GM13977 (cell line): ENCODE measurements around the gene NAA20.

Source experiments
- DNase-seq: peaks from one replicate; pipeline ENCODE4 v3.0.0; 2012; ENCODE audit warnings: low spot score
- in situ Hi-C: fragments of 300-500 bp; cut with MboI; formaldehyde crosslinking; loops from one replicate; pipeline ENCODE4 v1.12.0; 2022; ENCODE audit warnings: low sequenced_read_pairs, low pct_unique_long_range_greater_than_20kb, mixed read lengths, inconsistent platforms; ENCODE audit not compliant: unreplicated experiment
- TF ChIP-seq, protein P1 (sequence below): IDR thresholded peaks from 2 replicates; pipeline ENCODE4 v1.5.1; 2012; ENCODE audit warnings: mild to moderate bottlenecking, control low read depth; ENCODE audit not compliant: insufficient read depth; ENCODE audit errors: extremely low read depth, missing control alignments

Gene NAA20

DNA sequence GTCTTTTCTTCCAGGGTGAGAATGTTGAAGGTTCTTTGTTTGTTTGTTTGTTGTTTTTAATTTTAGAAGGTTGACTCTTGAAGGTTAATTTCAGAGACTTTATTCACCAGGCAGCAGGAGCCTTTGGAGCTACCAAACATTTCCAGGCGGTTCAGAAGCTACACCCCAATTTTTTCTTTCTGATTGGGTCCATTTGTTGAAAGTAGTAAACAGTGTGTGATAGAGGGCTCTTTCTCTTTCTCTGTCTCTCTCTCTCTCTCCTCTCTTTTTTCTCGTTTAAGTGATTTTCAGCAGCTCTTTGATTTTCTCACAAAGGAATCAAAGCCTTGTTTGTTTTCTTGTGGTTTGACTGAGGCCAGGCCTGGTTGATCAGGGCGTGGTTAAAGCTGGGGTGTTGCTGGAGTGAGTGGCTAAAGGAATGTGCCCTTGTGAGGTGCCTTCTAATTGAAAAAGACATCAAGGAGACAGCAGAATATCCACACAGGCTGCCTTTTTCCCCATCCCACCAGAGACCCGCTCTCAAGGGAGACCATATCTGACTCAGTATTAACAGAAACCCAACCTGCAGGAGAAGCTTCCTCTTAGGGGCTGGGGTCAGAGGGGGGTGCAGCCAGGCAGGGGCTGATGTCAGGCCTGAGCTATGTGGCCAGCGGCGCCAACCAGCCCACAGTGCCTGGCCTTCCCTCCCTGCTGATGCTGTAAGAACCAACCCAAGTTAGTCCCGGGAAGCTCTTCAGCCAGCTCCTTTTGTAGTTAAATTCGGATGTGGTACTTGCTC is 40.4 kb upstream of the NAA20 start:
- TF ChIP-seq, protein P1, sequence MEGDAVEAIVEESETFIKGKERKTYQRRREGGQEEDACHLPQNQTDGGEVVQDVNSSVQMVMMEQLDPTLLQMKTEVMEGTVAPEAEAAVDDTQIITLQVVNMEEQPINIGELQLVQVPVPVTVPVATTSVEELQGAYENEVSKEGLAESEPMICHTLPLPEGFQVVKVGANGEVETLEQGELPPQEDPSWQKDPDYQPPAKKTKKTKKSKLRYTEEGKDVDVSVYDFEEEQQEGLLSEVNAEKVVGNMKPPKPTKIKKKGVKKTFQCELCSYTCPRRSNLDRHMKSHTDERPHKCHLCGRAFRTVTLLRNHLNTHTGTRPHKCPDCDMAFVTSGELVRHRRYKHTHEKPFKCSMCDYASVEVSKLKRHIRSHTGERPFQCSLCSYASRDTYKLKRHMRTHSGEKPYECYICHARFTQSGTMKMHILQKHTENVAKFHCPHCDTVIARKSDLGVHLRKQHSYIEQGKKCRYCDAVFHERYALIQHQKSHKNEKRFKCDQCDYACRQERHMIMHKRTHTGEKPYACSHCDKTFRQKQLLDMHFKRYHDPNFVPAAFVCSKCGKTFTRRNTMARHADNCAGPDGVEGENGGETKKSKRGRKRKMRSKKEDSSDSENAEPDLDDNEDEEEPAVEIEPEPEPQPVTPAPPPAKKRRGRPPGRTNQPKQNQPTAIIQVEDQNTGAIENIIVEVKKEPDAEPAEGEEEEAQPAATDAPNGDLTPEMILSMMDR = no peak
- in situ Hi-C loops = no loop called here
- no peak for DNase-seq

DNA sequence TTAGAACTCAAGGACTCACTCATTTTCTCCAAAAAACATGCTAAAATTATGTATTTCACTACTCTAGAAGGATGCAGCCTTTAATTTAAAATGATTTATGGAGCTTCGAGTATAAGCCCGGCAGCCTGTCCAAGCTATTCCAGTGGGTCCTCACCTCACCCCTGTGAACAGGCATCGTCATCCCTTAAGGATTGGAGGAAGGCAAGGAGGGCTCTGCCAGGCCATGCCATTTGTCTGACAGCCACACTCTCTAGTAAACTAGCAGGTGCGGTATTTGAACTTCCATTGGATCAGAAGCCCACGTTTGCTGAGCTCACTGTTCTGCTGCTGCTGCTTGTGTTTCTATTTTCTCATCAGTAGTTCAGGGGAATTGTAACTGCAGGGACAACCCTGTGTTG is 39.8 kb upstream of the NAA20 start:
- in situ Hi-C loops = no loop called here
- DNase-seq = no peak
- TF ChIP-seq, protein P1 = no peak

DNA sequence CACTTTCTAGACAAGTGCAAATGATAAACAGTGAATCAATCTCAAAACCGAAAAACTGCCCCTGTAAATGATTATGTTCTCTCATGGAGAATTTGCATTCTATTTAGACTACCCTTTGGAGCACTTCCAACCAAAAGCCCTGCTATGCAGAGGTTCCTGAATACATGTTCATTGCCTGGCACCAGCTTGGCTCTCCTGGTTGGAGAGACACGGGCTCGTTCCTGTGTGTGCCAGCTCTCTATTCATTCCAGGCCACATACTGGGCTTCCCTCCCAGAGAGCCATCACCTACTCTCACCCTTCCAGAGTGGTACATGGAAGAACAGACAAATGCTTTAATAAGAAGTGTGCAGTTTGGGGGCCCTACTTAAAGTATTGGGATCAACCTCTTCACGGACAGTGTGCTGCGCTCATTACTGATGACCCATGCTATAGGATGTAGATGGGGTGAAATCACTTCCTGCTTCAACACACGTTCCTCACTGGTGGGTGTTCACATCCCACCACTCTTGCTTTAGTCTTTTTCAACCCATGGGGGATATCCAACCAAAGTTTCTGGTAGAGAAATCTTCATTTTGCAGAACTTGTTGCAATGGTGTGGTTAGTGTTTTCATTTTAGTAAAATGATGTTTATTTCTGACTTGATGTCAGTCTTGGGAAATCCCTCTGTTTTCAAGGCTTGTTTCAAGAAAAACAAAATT is 38.5 kb upstream of the NAA20 start:
- in situ Hi-C loops = no loop called here
- DNase-seq = no peak
- TF ChIP-seq, protein P1 = no peak

DNA sequence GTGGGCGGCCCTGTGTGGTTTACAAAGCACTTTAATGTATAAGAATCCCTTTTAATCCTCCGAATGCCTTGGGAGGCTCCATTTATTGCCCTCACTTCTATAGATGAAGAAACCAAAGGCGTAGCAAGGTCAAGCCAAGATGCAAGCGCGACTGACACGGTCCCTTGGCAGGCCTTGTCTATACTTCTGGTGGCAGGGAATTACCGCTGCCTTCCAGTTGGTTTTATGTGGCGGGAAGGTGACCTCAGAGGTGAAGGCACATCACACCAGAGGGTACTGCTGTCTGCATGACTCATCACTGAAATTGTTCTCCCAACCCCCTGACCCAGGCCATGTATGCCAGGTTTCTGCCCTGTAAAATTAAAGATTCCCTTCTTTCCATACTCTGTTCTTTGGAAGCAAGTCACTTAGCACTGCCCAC is 36.1 kb upstream of the NAA20 start:
- DNase-seq = no peak
- in situ Hi-C loops = no loop called here
- TF ChIP-seq, protein P1 = no peak

DNA sequence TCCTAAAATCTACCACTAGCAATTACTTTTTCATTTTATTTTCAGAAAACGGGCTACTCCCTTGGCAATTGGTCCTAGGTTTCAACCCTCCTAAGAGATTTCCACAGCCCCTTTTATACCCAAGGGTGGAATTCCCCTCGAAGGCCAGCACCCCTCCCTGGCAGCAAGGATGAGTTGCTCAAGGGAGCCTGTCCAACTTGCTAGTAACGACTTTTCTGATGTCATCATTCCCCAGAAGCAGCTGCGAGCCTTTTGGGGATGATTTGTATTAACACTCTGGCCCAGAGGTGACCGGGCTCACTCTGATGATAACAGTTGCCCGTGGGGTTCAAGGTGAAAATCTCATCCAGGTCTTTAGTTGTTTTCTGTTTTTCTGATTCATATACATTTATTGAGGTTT is 30.7 kb upstream of the NAA20 start:
- in situ Hi-C loops = no loop called here
- TF ChIP-seq, protein P1 = no peak
- DNase-seq = no peak

DNA sequence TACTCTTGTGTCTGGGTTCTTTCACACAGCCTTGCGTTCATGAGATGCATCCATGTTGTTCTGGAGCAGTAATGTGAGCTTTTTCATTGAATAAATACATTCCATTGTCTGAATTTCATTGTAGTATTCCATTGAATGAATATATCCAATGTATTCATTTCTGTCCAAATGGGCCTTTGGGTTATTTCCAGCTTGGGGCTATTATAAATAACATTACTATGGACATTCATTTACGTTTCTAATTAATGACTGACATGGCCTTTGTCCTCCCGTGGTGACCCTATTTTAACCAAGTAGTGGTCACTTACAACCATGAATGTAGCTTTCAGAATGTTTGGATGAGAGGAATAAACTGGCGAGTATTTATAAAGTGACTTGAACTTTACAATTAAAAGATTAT is 30.1 kb upstream of the NAA20 start:
- TF ChIP-seq, protein P1 = no peak
- DNase-seq = no peak
- in situ Hi-C loops = no loop called here
